Right lobe of liver (tissue), 6 donors: ENCODE measurements around the gene SIM2. TPM values are rescaled to one million over a fixed set of nuclear protein-coding genes. Genes with fewer than 3 reads are reported as not detected.
A peak's percentile ranks its signal among the peaks of the same experiment; 100 is the strongest.

Source experiments
- ATAC-seq, 4 donors: fragments of 200-7000 bp; cut with Tn5 transposase; one replicate each; pipeline ENCODE4 v1.9.1; 2020; ENCODE audit warnings: mild to moderate bottlenecking in 4 of 4, moderate library complexity in 4 of 4
- DNase-seq, 3 donors: peaks; one replicate each; pipeline ENCODE4 v3.0.0-alpha.2; 2020
- H3K27ac ChIP-seq, 3 donors: fragments of 200-600 bp; one replicate each; pipeline ENCODE4 v1.8.0; 2022
- H3K27me3 ChIP-seq, 2 donors: fragments of 200-600 bp; one replicate each; pipeline ENCODE4 v1.8.0; 2022
- H3K36me3 ChIP-seq, 4 donors: fragments of 200-600 bp; sonication (generic) in 1 of 4; one replicate each; pipeline versions ENCODE4 v1.5.1 to v1.8.0; 2017 to 2022; ENCODE audit warnings: control low read depth in 1 of 4
- H3K4me1 ChIP-seq, 4 donors: fragments of 200-600 bp; sonication (generic) in 1 of 4; one replicate each; pipeline versions ENCODE4 v1.5.1 to v1.8.0; 2017 to 2022; ENCODE audit warnings: control low read depth in 1 of 4
- H3K4me3 ChIP-seq, 3 donors: fragments of 200-600 bp; one replicate each; pipeline ENCODE4 v1.8.0; 2022
- H3K9me3 ChIP-seq, 4 donors: fragments of 200-600 bp; sonication (generic) in 1 of 4; one replicate each; pipeline versions ENCODE4 v1.5.1 to v1.8.0; 2017 to 2022; ENCODE audit warnings: control low read depth in 1 of 4
- POLR2A ChIP-seq: fragments of 450-650 bp; IDR thresholded peaks from one replicate; pipeline ENCODE4 v1.6.1; 2017; ENCODE audit warnings: antibody characterized with exemption, mild to moderate bottlenecking
- WGBS: methylation state at CpG from one replicate; pipeline ENCODE4 v1.1.6; 2018; ENCODE audit warnings: low coverage, low lambda C conversion rate; ENCODE audit not compliant: insufficient coverage; ENCODE audit errors: missing lambda C conversion rate; 5-methylcytosine and 5-hydroxymethylcytosine counted together
- intact Hi-C, 2 donors: fragments of 100-400 bp; cut with DNase I; formaldehyde crosslinking; loops; one replicate each; pipeline versions ENCODE4 v1.11.2 to v1.14.1; 2022
- total RNA-seq, 6 experiments: library from RNA; depleted of rRNA in 2 of 6; stranded (reverse); fragments of >200 nt in 2 of 6; fragmentation: NEBNext Ultra II Directional in 3 of 6; extraction: Animal tissue kit (Norgen Biotek cat#: 25700) in 3 of 6; gene quantifications; one replicate each; pipeline versions ENCODE4 v1.1.0 to v1.2.4, GENCODE V29; 2016 to 2023
- TF ChIP-seq, protein P1 (sequence below), 4 donors: fragments of 200-600 bp in 3 of 4; fragments of 450-650 bp in 1 of 4; IDR thresholded peaks; one replicate each; pipeline versions ENCODE4 v1.5.1 to v1.8.0; 2016 to 2022; ENCODE audit warnings: antibody characterized with exemption in 4 of 4, mild to moderate bottlenecking in 2 of 4
- donor health status: DM: no; HTN: yes; CAD: no.
- donor health status: DM: no; HTN: no; CAD: no.
- donor health status: DM: no; HTN: no; CAD: no.
- donor health status: DM: no; HTN: yes; CAD: no.
- donor health status: DM: no; HTN: yes; CAD: no.

The SIM2 gene
- total RNA-seq, 6 experiments from 2014 or later, result not detected

GRCh38 chr21:36709030-36709867, 10.3 kb downstream of the SIM2 start:
- peak in 3 of 4 donors; percentile 10 to 36 (median 15) for ATAC-seq
- Histone ChIP-seq H3K27me3 (peaks cover 31 to 86% of the 10 kb centered on the region in 2 donors), H3K27ac (no peak overlapping the region), H3K9me3 (no peaks in the 10 kb centered on the region), H3K4me3 (no peak overlapping the region), H3K36me3 (no peaks in the 10 kb centered on the region), H3K4me1 (peaks cover 0 to 28% (median 3%) of the 10 kb centered on the region in 4 donors)
- peak in 1 of 3 donors; percentile 38 for DNase-seq
- 10% methylated on average over 5 of the region's 55 CpGs for WGBS
- intact Hi-C loops, result no loop called here
- TF ChIP-seq POLR2A, result no peak
- TF ChIP-seq, protein P1, sequence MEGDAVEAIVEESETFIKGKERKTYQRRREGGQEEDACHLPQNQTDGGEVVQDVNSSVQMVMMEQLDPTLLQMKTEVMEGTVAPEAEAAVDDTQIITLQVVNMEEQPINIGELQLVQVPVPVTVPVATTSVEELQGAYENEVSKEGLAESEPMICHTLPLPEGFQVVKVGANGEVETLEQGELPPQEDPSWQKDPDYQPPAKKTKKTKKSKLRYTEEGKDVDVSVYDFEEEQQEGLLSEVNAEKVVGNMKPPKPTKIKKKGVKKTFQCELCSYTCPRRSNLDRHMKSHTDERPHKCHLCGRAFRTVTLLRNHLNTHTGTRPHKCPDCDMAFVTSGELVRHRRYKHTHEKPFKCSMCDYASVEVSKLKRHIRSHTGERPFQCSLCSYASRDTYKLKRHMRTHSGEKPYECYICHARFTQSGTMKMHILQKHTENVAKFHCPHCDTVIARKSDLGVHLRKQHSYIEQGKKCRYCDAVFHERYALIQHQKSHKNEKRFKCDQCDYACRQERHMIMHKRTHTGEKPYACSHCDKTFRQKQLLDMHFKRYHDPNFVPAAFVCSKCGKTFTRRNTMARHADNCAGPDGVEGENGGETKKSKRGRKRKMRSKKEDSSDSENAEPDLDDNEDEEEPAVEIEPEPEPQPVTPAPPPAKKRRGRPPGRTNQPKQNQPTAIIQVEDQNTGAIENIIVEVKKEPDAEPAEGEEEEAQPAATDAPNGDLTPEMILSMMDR (IDR thresholded peaks at IDR 0.05), result no peak

GRCh38 chr21:36709868-36710728, 11.2 kb downstream of the SIM2 start:
- Histone ChIP-seq H3K4me1 (peaks cover 0 to 28% (median 3%) of the 10 kb centered on the region in 4 donors), H3K4me3 (no peak overlapping the region), H3K9me3 (no peaks in the 10 kb centered on the region), H3K27ac (no peak overlapping the region), H3K36me3 (no peaks in the 10 kb centered on the region), H3K27me3 (peaks cover 22 to 78% of the 10 kb centered on the region in 2 donors)
- 9% methylated on average over 25 of the region's 38 CpGs for WGBS
- DNase-seq (peak in 2 of 3 donors; percentile 28 to 34), ATAC-seq (no peak)
- intact Hi-C loops, result no loop called here
- TF ChIP-seq, protein P1 (IDR thresholded peaks at IDR 0.05), result no peak
- TF ChIP-seq POLR2A, result no peak

- ATAC-seq (peak in 2 of 4 donors; percentile 29 to 38), DNase-seq (peak in 1 of 3 donors; percentile 26)
- intact Hi-C loops, result no loop called here
- 7% methylated on average over 12 of the region's 13 CpGs for WGBS
- Histone ChIP-seq H3K9me3 (no peaks in the 10 kb centered on the region), H3K4me1 (peaks cover 0 to 25% (median 3%) of the 10 kb centered on the region in 4 donors), H3K4me3 (no peak overlapping the region), H3K36me3 (no peaks in the 10 kb centered on the region), H3K27ac (no peak overlapping the region), H3K27me3 (peaks cover 18 to 74% of the 10 kb centered on the region in 2 donors)
- TF ChIP-seq, protein P1 (IDR thresholded peaks at IDR 0.05), result no peak
- no peak for TF ChIP-seq POLR2A
Measured at GRCh38 chr21:36710729-36711048, 11.8 kb downstream of the SIM2 start.

GRCh38 chr21:36713746-36714145, 14.8 kb downstream of the SIM2 start:
- WGBS, result 47% methylated on average over 3 of the region's 3 CpGs
- no peak overlapping the region for H3K4me3 ChIP-seq
- H3K4me1 ChIP-seq, result peaks cover 0 to 17% (median under 1%) of the 10 kb centered on the region in 4 donors
- peaks cover 16 to 50% of the 10 kb centered on the region in 2 donors for H3K27me3 ChIP-seq
- ATAC-seq (no peak), DNase-seq (no peak)
- H3K36me3 ChIP-seq, result no peaks in the 10 kb centered on the region
- TF ChIP-seq, protein P1 (IDR thresholded peaks at IDR 0.05), result no peak
- no peak for TF ChIP-seq POLR2A
- no peak overlapping the region for H3K27ac ChIP-seq
- H3K9me3 ChIP-seq, result no peaks in the 10 kb centered on the region
- intact Hi-C loops, result no loop called here
